GM20000 (cell line): ENCODE measurements around the gene TMEM186.

Source experiments
- DNase-seq: peaks from one replicate; pipeline ENCODE4 v3.0.0; 2012; ENCODE audit warnings: low spot score
- TF ChIP-seq, protein P1 (sequence below): IDR thresholded peaks from 2 replicates; pipeline ENCODE4 v1.5.1; 2012; ENCODE audit warnings: mild to moderate bottlenecking, control low read depth; ENCODE audit errors: extremely low read depth, missing control alignments

Gene TMEM186

DNA sequence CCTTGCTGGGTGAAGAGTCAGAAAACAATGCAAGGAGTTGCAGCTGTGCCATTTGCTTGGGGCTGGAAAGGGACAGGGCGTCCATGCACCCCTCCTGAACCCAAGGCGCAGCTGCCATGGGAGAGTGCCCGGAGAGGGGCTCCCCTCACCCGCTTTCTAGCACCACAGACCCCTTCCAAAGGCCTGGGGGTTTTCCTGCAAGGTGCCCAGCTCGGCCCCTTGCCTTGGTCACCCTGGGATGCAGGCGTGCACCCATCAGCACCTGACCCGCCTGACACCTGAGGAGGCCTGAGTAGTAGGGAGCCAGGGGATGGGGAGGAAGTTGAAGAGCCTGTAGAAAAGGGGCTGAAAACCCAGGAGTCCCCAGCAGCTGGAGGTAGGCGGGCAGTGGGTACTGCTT is 30.3 kb downstream of the TMEM186 start:
- TF ChIP-seq, protein P1, sequence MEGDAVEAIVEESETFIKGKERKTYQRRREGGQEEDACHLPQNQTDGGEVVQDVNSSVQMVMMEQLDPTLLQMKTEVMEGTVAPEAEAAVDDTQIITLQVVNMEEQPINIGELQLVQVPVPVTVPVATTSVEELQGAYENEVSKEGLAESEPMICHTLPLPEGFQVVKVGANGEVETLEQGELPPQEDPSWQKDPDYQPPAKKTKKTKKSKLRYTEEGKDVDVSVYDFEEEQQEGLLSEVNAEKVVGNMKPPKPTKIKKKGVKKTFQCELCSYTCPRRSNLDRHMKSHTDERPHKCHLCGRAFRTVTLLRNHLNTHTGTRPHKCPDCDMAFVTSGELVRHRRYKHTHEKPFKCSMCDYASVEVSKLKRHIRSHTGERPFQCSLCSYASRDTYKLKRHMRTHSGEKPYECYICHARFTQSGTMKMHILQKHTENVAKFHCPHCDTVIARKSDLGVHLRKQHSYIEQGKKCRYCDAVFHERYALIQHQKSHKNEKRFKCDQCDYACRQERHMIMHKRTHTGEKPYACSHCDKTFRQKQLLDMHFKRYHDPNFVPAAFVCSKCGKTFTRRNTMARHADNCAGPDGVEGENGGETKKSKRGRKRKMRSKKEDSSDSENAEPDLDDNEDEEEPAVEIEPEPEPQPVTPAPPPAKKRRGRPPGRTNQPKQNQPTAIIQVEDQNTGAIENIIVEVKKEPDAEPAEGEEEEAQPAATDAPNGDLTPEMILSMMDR, result no peak
- DNase-seq, result no peak

DNA sequence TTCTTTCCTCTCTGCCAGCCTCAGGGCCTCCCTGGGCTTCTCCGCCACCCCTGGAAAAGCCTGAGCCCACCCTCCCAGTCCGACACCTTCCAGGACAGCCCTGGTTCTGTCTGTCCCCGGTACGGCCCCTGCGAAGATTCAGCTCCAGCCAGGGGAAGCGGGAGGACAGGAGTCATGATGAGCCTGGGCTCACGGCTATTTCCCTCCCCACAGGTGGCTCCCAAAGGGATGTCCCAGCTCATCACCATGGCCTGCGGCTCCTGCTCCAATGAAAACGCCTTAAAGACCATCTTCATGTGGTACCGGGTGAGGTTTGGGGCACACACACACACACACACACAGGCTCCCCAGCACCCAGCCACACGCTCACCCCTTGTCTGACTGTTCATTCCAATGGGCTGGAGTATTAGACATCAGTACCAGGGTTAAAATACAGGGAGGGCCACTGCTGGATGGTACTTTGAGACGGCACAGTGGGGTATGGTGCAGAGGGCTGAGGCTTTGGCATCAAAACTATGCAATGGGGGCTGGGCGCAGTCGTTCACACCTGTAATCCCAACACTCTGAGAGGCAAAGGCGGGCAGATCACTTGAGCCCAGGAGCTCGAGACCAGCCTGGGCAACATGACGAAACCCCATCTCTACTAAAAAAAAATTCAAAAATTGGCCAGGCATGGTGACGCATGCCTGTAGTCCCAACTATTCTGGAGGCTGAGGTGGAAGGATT is 32.8 kb downstream of the TMEM186 start:
- no peak for DNase-seq
- TF ChIP-seq, protein P1, result no peak

DNA sequence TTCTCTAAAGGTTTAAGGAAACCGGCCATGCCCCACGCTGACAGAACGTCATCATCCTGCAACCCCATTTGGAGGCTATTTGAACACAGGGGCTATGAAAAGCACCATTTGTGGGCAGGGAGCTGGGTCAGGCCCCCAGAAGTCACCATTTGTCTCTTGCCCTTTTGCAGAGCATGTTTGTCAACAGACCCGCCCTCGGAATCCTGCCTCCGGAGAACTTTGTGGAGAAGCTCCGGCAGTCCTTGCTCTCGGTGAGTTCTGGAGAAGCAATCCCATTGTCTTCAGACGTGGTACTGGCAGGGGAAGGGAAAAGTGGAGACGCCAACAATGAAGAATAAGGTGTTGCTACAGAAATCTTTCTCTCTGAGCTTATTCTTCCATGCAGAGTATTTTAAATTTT is 33.5 kb downstream of the TMEM186 start:
- DNase-seq, result no peak
- TF ChIP-seq, protein P1, result no peak

DNA sequence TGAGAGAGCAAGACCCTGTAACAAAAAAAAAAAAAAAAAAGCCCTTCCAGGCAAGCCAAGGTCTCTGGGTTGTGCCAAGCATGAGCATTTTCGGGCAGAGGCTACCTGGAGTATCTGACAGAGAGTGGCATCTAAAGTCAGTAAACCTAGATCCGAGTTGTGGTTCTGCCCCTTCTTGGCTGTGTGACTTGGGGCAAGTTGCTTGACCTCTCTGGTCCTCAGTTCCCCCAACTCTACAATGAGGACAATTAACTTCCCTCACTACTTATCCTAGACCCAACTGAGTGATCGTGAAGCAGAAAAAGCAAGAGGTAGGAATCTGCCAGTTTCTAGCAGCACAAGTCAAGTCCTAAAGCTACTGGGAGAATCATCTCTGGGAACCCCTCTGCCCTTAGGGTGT is 34.4 kb downstream of the TMEM186 start:
- DNase-seq, result no peak
- TF ChIP-seq, protein P1, result no peak

DNA sequence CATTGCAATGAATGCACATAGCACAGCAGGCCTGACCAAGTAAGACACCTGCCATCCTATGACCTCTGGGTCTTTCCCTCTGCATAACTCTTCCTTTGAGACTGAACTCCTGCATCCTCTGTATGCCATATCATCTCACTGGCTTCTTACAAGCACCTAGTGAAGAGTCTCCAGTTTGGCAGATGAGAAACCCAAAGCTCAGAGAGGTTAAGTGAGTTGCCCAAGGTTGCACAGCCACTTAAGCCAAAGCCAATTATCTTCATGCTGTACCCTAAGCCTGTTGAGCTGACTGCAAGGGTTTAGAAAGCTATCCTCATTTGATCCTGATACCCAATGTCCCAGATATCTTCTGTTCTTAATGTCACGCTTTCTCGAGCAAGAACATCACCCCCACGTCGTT is 35.2 kb downstream of the TMEM186 start:
- TF ChIP-seq, protein P1, result no peak
- no peak for DNase-seq

DNA sequence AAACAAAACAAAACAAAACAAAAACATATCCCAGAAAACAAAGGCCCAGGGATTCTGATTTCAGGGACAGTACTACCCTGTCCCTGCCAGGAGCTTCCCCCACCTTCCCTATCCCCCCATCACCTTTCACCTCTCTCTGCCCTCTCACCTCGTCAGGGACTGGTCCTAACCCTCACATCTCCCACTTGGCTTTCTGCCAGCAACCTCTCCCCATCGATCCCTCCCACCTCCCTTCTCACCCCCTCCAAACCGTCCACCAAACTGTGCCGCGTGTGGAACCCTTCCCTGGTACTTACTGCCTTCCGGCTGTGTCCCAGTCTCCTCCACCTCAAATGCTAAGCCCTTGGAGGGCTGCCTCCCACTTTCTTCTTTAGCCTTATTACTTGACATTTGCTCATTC is 36.4 kb downstream of the TMEM186 start:
- TF ChIP-seq, protein P1, result no peak
- DNase-seq, result no peak

DNA sequence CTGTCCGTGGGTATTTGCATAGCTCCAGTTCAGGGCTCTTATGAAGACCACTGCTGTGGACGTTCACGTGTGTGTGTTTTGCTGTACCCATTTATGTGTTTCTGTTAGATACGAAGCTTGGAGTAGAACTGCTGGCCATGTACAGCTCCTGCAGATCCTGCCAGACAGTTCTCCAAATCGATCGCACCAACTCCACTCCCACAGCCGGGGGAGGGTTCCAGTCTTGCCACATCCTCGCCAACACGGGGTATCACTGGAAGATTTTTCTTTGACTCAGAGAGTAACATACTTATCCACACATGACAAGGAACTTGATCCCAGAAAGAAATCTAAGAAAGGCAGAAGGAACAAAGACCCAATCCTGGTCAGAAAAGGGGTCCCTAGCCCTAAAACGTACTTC is 37.4 kb downstream of the TMEM186 start:
- DNase-seq, result no peak
- TF ChIP-seq, protein P1, result no peak
